Pancreas (tissue), 10 donors: ENCODE data around the gene REN. TPM values are rescaled to one million over a fixed set of nuclear protein-coding genes. Genes with fewer than 3 reads are reported as not detected.

Source experiments
- ATAC-seq, 4 donors: fragments of 200-7000 bp; cut with Tn5 transposase; one replicate each; pipeline versions ENCODE4 v1.8.0 to v1.9.1; 2020; ENCODE audit warnings: mild to moderate bottlenecking in 4 of 4, moderate library complexity in 4 of 4
- DNase-seq, 6 donors: peaks; one replicate each; pipeline ENCODE4 v3.0.0-alpha.2; 2020
- FAIRE-seq: peaks from 2 replicates; lab custom pipeline; 2012; peaks lifted over from hg19 to GRCh38; lab: Jason Lieb, UNC
- H3K27ac ChIP-seq, 4 donors: fragments of 200-600 bp; sonication (generic); 1 replicate in 3 of 4; 2 replicates in 1 of 4; pipeline versions ENCODE4 v1.5.0 to v1.8.0; 2020
- H3K27me3 ChIP-seq, 4 donors: fragments of 200-600 bp; one replicate each; pipeline ENCODE4 v1.8.0; 2021
- H3K36me3 ChIP-seq, 3 donors: fragments of 200-600 bp; sonication (generic) in 1 of 3; one replicate each; pipeline versions ENCODE4 v1.5.0 to v1.8.0; 2020 to 2021
- H3K4me1 ChIP-seq, 3 donors: fragments of 200-600 bp; one replicate each; pipeline ENCODE4 v1.8.0; 2021
- H3K4me3 ChIP-seq, 4 donors: fragments of 200-600 bp; sonication (generic) in 2 of 4; one replicate each; pipeline versions ENCODE4 v1.5.0 to v1.8.0; 2020 to 2021
- H3K9me3 ChIP-seq, 4 donors: fragments of 200-600 bp; one replicate each; pipeline ENCODE4 v1.8.0; 2021
- CTCF ChIP-seq, 4 donors: fragments of 200-600 bp; sonication (generic) in 3 of 4; IDR thresholded peaks; one replicate each; pipeline versions ENCODE4 v1.5.0 to v1.8.0; 2021; ENCODE audit warnings: antibody characterized with exemption in 4 of 4
- WGBS, 2 donors: extraction: QIAGEN DNeasy Blood & Tissue Kit; methylation state at CpG; one replicate each; pipeline ENCODE4 v1.1.7; 2013; 5-methylcytosine and 5-hydroxymethylcytosine counted together
- intact Hi-C, 3 donors: fragments of 100-400 bp; cut with DNase I; formaldehyde crosslinking; loops; one replicate each; pipeline versions ENCODE4 v1.11.1 to v1.14.2; 2022
- polyA plus RNA-seq, 2 donors: library from polyadenylated mRNA; stranded (reverse); fragments of 200-250 nt; gene quantifications; one replicate each; pipeline ENCODE4 v1.2.3, GENCODE V29; 2013
- total RNA-seq, 6 donors: library from RNA; stranded (reverse); fragmentation: NEBNext Ultra II Directional in 4 of 6; extraction: Animal tissue kit (Norgen Biotek cat#: 25700) in 4 of 6; gene quantifications; one replicate each; pipeline versions ENCODE4 v1.2.1 to v1.2.4, GENCODE V29; 2021 to 2023
- donor health status: healthy with polysubstance abuse.
- donor health status: DM: no; HTN: no; CAD: no; lungs with moderate emphysema.
- donor health status: DM: no; HTN: no; CAD: no.
- donor health status: control.
- donor health status: control.
- donor health status: Bipolar disorder and iron deficiency.
- donor health status: DM: yes; HTN: yes; CAD: no.
- donor health status: DM: no; HTN: no; CAD: no.
- donor health status: DM: no; HTN: no; CAD: no.
- donor health status: DM: yes; HTN: yes; CAD: no.

The REN gene
- total and polyA plus RNA-seq, 8 donors, result 0.28 TPM; not detected in 7

- no peaks in the 10 kb centered on the region for H3K27me3 ChIP-seq
- H3K36me3 ChIP-seq, result no peaks in the 10 kb centered on the region
- H3K4me3 ChIP-seq, result no peak overlapping the region
- FAIRE-seq, result no peak
- no peak overlapping the region for H3K27ac ChIP-seq
- 81 to 96% methylated on average over 3 of the region's 3 CpGs for WGBS, 2 donors
- no peaks in the 10 kb centered on the region for H3K9me3 ChIP-seq
- no peaks in the 10 kb centered on the region for H3K4me1 ChIP-seq
- no peak for TF ChIP-seq CTCF (IDR thresholded peaks at IDR 0.05)
- no peak for ATAC-seq
- no peak for DNase-seq
- intact Hi-C loops, result no loop called here
Measured at GRCh38 chr1:204192589-204193352, 26.6 kb upstream of the REN start.

- no peak for TF ChIP-seq CTCF (IDR thresholded peaks at IDR 0.05)
- intact Hi-C loops, result no loop called here
- Histone ChIP-seq H3K4me3 (no peak overlapping the region), H3K27me3 (peaks cover 0 to 3% (median 0%) of the 10 kb centered on the region in 4 donors), H3K27ac (no peak overlapping the region), H3K9me3 (no peaks in the 10 kb centered on the region), H3K36me3 (no peaks in the 10 kb centered on the region), H3K4me1 (no peaks in the 10 kb centered on the region)
- FAIRE-seq, result no peak
- WGBS, 2 donors, result 73 to 93% methylated on average over 2 of the region's 2 CpGs
- ATAC-seq, result no peak
- DNase-seq, result no peak
Measured at GRCh38 chr1:204192046-204192445, 25.9 kb upstream of the REN start.

- WGBS, 2 donors, result 74 to 84% methylated on average over 7 of the region's 7 CpGs
- no peak for TF ChIP-seq CTCF (IDR thresholded peaks at IDR 0.05)
- FAIRE-seq, result no peak
- ATAC-seq, result no peak
- no peak for DNase-seq
- intact Hi-C loops, result no loop called here
- Histone ChIP-seq H3K27me3 (peaks cover 0 to 3% (median 0%) of the 10 kb centered on the region in 4 donors), H3K4me1 (no peaks in the 10 kb centered on the region), H3K9me3 (no peaks in the 10 kb centered on the region), H3K4me3 (no peak overlapping the region), H3K36me3 (no peaks in the 10 kb centered on the region), H3K27ac (no peak overlapping the region)
Measured at GRCh38 chr1:204191456-204191855, 25.3 kb upstream of the REN start.

GRCh38 chr1:204190212-204191211 is 24.4 kb upstream of the REN start:
- ATAC-seq (peak; percentile 40 to 77 (median 62)), DNase-seq (peak in 2 of 6 donors; percentile 63 to 69), FAIRE-seq (no peak)
- Histone ChIP-seq H3K4me3 (peak overlapping the region in 2 of 4 donors; percentile 18 to 23), H3K27me3 (peaks cover 0 to 3% (median 0%) of the 10 kb centered on the region in 4 donors), H3K36me3 (no peaks in the 10 kb centered on the region), H3K9me3 (no peaks in the 10 kb centered on the region), H3K27ac (no peak overlapping the region), H3K4me1 (no peaks in the 10 kb centered on the region)
- 19% methylated on average over 38 to 44 of the region's 44 CpGs for WGBS, 2 donors
- intact Hi-C loops, result no loop called here
- TF ChIP-seq CTCF (IDR thresholded peaks at IDR 0.05), result no peak
